Measurements from ENCODE around the gene CEBPB.

The CEBPB gene

GRCh38 chr20:50227506-50227905, 36.9 kb downstream of the CEBPB start:
- H3K4me3 ChIP-seq (ENCODE audit: low read depth, low read length): no peak overlapping the region
- no peak for TF ChIP-seq CTCF (IDR thresholded peaks at IDR 0.05; ENCODE audit: low read depth, low read length)

GRCh38 chr20:50229156-50229607, 38.6 kb downstream of the CEBPB start:
- no peak overlapping the region for H3K4me3 ChIP-seq (ENCODE audit: low read depth, low read length)
- TF ChIP-seq CTCF (IDR thresholded peaks at IDR 0.05; ENCODE audit: low read depth, low read length): no peak

- no peak for TF ChIP-seq CTCF (IDR thresholded peaks at IDR 0.05; ENCODE audit: low read depth, low read length)
- no peak overlapping the region for H3K4me3 ChIP-seq (ENCODE audit: low read depth, low read length)
Measured at GRCh38 chr20:50230184-50230583, 39.6 kb downstream of the CEBPB start.

- H3K4me3 ChIP-seq (ENCODE audit: low read depth, low read length): no peak overlapping the region
- TF ChIP-seq CTCF (IDR thresholded peaks at IDR 0.05; ENCODE audit: low read depth, low read length): no peak
Measured at GRCh38 chr20:50230871-50231560, 40.4 kb downstream of the CEBPB start.

- H3K4me3 ChIP-seq (ENCODE audit: low read depth, low read length): no peak overlapping the region
- no peak for TF ChIP-seq CTCF (IDR thresholded peaks at IDR 0.05; ENCODE audit: low read depth, low read length)
Measured at GRCh38 chr20:50231854-50232253, 41.2 kb downstream of the CEBPB start.

GRCh38 chr20:50232651-50233324, 42.2 kb downstream of the CEBPB start:
- TF ChIP-seq CTCF (IDR thresholded peaks at IDR 0.05; ENCODE audit: low read depth, low read length): no peak
- H3K4me3 ChIP-seq (ENCODE audit: low read depth, low read length): no peak overlapping the region
